ENCODE data around the gene CFDP1. TPM values are rescaled to one million over a fixed set of nuclear protein-coding genes. Genes with fewer than 3 reads are reported as not detected.

CFDP1 gene
- total and polyA plus RNA-seq, 2 of the 13 experiments (the other 11 are each of a cell fraction or from before 2014, with no cell fraction given), result 78.6 to 153 TPM

DNA sequence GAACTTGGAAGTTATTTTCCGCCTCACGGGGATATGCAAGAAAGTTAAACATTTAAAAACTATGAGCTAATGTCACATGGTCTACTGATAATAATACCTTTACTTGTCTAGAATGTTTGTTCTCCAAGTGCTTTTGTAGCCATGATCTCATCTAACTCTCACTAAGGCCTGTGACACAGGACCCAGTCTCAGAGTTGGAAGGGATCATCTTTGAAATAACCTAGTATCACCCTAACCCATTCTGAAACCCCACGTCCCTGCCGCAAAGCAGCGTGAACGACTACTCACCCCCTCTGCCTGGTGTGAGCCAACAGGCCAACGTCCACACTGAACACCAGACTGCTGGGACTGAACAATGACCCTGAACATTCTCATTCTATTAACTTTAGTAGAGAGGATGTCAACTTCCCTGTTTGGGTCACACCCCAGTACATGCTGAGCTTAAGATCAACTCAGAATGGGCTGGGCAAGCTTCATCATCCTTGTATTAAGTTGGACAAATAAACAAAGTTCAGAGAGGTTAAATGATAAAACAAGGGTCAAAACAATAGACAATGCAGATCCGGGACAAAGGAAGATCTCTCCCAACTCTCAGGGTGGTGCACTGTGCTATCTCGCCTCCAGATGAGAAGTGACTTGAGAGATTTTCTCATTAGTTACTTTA lies 127.1 kb downstream of the CFDP1 start (continued):
- TF ChIP-seq, protein P1, sequence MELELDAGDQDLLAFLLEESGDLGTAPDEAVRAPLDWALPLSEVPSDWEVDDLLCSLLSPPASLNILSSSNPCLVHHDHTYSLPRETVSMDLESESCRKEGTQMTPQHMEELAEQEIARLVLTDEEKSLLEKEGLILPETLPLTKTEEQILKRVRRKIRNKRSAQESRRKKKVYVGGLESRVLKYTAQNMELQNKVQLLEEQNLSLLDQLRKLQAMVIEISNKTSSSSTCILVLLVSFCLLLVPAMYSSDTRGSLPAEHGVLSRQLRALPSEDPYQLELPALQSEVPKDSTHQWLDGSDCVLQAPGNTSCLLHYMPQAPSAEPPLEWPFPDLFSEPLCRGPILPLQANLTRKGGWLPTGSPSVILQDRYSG (CRISPR knock-in tag; IDR thresholded peaks at IDR 0.05), result no peak
- TF ChIP-seq HMG20B (CRISPR knock-in tag; conservative IDR thresholded peaks at IDR 0.05) (peak; percentile 41; the same call in 1 of the 2 replicates), HNF1A (IDR thresholded peaks at IDR 0.05; ENCODE audit: low read depth) (0 out of 2 replicates have a peak, but pooled peaks have one; percentile 33), HNF1A (CRISPR knock-in tag; IDR thresholded peaks at IDR 0.05; ENCODE audit: borderline replicate concordance) (peak; percentile 34; the same call in 1 of the 2 replicates), MLX (CRISPR knock-in tag; IDR thresholded peaks at IDR 0.05) (peak; percentile 88; the same call in 1 of the 2 replicates), KDM2A (CRISPR knock-in tag; IDR thresholded peaks at IDR 0.05; ENCODE audit: borderline replicate concordance, low read depth) (peak; percentile 57), ARID3A (IDR thresholded peaks at IDR 0.05; ENCODE audit: low read depth, low read length) (peak; percentile 74), FIP1L1 (IDR thresholded peaks at IDR 0.05; ENCODE audit: borderline replicate concordance, insufficient read depth, low read depth, low read length) (no peak), MATR3 (CRISPR knock-in tag; IDR thresholded peaks at IDR 0.05) (no peak), MYC (CRISPR knock-in tag; IDR thresholded peaks at IDR 0.05; ENCODE audit: borderline replicate concordance) (peak; percentile 67; the same call in 1 of the 2 replicates), KAT8 (CRISPR knock-in tag; IDR thresholded peaks at IDR 0.05) (peak; percentile 53; the same call in 1 of the 2 replicates), ZNF644 (CRISPR knock-in tag; IDR thresholded peaks at IDR 0.05; ENCODE audit: low read depth) (peak; percentile 79), ZMYM3 (CRISPR knock-in tag; IDR thresholded peaks at IDR 0.05) (peak; percentile 54; the same call in 1 of the 2 replicates)
- TF ChIP-seq, protein P2, sequence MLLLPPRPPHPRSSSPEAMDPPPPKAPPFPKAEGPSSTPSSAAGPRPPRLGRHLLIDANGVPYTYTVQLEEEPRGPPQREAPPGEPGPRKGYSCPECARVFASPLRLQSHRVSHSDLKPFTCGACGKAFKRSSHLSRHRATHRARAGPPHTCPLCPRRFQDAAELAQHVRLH (CRISPR knock-in tag; IDR thresholded peaks at IDR 0.05; ENCODE audit: borderline replicate concordance, low read depth), result peak; percentile 61; the same call in 1 of the 2 replicates
- TF ChIP-seq, protein P3, sequence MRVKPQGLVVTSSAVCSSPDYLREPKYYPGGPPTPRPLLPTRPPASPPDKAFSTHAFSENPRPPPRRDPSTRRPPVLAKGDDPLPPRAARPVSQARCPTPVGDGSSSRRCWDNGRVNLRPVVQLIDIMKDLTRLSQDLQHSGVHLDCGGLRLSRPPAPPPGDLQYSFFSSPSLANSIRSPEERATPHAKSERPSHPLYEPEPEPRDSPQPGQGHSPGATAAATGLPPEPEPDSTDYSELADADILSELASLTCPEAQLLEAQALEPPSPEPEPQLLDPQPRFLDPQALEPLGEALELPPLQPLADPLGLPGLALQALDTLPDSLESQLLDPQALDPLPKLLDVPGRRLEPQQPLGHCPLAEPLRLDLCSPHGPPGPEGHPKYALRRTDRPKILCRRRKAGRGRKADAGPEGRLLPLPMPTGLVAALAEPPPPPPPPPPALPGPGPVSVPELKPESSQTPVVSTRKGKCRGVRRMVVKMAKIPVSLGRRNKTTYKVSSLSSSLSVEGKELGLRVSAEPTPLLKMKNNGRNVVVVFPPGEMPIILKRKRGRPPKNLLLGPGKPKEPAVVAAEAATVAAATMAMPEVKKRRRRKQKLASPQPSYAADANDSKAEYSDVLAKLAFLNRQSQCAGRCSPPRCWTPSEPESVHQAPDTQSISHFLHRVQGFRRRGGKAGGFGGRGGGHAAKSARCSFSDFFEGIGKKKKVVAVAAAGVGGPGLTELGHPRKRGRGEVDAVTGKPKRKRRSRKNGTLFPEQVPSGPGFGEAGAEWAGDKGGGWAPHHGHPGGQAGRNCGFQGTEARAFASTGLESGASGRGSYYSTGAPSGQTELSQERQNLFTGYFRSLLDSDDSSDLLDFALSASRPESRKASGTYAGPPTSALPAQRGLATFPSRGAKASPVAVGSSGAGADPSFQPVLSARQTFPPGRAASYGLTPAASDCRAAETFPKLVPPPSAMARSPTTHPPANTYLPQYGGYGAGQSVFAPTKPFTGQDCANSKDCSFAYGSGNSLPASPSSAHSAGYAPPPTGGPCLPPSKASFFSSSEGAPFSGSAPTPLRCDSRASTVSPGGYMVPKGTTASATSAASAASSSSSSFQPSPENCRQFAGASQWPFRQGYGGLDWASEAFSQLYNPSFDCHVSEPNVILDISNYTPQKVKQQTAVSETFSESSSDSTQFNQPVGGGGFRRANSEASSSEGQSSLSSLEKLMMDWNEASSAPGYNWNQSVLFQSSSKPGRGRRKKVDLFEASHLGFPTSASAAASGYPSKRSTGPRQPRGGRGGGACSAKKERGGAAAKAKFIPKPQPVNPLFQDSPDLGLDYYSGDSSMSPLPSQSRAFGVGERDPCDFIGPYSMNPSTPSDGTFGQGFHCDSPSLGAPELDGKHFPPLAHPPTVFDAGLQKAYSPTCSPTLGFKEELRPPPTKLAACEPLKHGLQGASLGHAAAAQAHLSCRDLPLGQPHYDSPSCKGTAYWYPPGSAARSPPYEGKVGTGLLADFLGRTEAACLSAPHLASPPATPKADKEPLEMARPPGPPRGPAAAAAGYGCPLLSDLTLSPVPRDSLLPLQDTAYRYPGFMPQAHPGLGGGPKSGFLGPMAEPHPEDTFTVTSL (CRISPR knock-in tag; IDR thresholded peaks at IDR 0.05; ENCODE audit: borderline replicate concordance), result peak; percentile 55; the same call in 1 of the 2 replicates

Data from HepG2 (cell line).